OCI-LY7 (cell line): ENCODE data around the gene IRF2BP2.

Source experiments
- CTCF ChIP-seq: fragments of 200-600 bp; sonication (generic); conservative IDR thresholded peaks from 2 replicates; pipeline ENCODE4 v1.5.1; 2014; ENCODE audit warnings: mild to moderate bottlenecking, antibody characterized with exemption, low read length, moderate library complexity, mixed read lengths
- EZH2phosphoT487 ChIP-seq: fragments of 200-600 bp; sonication (generic); IDR thresholded peaks from 2 replicates; pipeline ENCODE4 v1.6.1; 2018; ENCODE audit warnings: low read depth, borderline replicate concordance, mild to moderate bottlenecking, mixed run types, antibody characterized with exemption, low read length, moderate library complexity, mixed read lengths

- TF ChIP-seq CTCF (no peak), EZH2phosphoT487 (no peak)
These were observed 18.1 kb upstream of the IRF2BP2 start for GRCh38 chr1:234628089-234628488.
